ENCODE measurements around the gene SLC36A1. TPM values are rescaled to one million over a fixed set of nuclear protein-coding genes. Genes with fewer than 3 reads are reported as not detected.
"Not testable (repeated sequence)": the region's sequence is repeated elsewhere in the genome, so short reads cannot be mapped to it uniquely, and the experiment has no call there.

Gene SLC36A1
- total RNA-seq, 2 donors from 2014 or later, result 5.9 to 8.1 TPM

- ATAC-seq (no peak), DNase-seq (no peak)
- intact Hi-C loops (cut with DNase I), result no loop called here
These were observed 28.6 kb downstream of the SLC36A1 start for GRCh38 chr5:151476016-151476415.

GRCh38 chr5:151477101-151477500, 29.7 kb downstream of the SLC36A1 start:
- intact Hi-C loops (cut with DNase I), result no loop called here
- ATAC-seq (no peak), DNase-seq (no peak)

GRCh38 chr5:151480384-151481293, 33.2 kb downstream of the SLC36A1 start:
- intact Hi-C loops (cut with DNase I), result no loop called here
- DNase-seq, result no peak
- ATAC-seq, result peak in 1 of 2 donors; percentile 80

GRCh38 chr5:151483176-151483575, 35.8 kb downstream of the SLC36A1 start:
- ATAC-seq (peak; percentile 34 to 75), DNase-seq (no peak)
- intact Hi-C loops (cut with DNase I), result no loop called here

- intact Hi-C loops (cut with DNase I), result no loop called here
- peak in 1 of 2 donors; percentile 73 for ATAC-seq
These were observed 36.2 kb downstream of the SLC36A1 start for GRCh38 chr5:151483647-151484046.

GRCh38 chr5:151487544-151487943, 40.1 kb downstream of the SLC36A1 start:
- intact Hi-C loops (cut with DNase I), result no loop called here
- ATAC-seq, result no peak
- DNase-seq, result no peak

More at GRCh38 chr5:151483647-151484046, 36.2 kb downstream of the SLC36A1 start:
- no peak for DNase-seq

- DNase-seq (no peak), ATAC-seq (no peak)
- intact Hi-C loops (cut with DNase I), result no loop called here
These were observed 43.2 kb downstream of the SLC36A1 start for GRCh38 chr5:151490627-151491026.

GRCh38 chr5:151491062-151491461, 43.7 kb downstream of the SLC36A1 start:
- no peak for DNase-seq
- ATAC-seq, result no peak
- intact Hi-C loops (cut with DNase I), result no loop called here

GRCh38 chr5:151492729-151493128, 45.3 kb downstream of the SLC36A1 start:
- ATAC-seq (peak in 1 of 2 donors; percentile 86), DNase-seq (no peak)
- intact Hi-C loops (cut with DNase I), result no loop called here

- DNase-seq, result no peak
- intact Hi-C loops (cut with DNase I), result no loop called here
- peak; percentile 27 to 61 for ATAC-seq
These were observed 46.3 kb downstream of the SLC36A1 start for GRCh38 chr5:151493665-151494064.

GRCh38 chr5:151495320-151495719, 47.9 kb downstream of the SLC36A1 start:
- intact Hi-C loops (cut with DNase I), result no loop called here
- no peak for DNase-seq
- ATAC-seq, result no peak

- ATAC-seq (no peak), DNase-seq (no peak)
- intact Hi-C loops (cut with DNase I), result no loop called here
These were observed 48.7 kb downstream of the SLC36A1 start for GRCh38 chr5:151496041-151496484.

- no peak for ATAC-seq
These were observed 50.1 kb downstream of the SLC36A1 start for GRCh38 chr5:151497391-151498002.

GRCh38 chr5:151498395-151499155, 51.2 kb downstream of the SLC36A1 start:
- DNase-seq (no peak), ATAC-seq (no peak)
- intact Hi-C loops (cut with DNase I), result no loop called here

More at GRCh38 chr5:151497391-151498002, 50.1 kb downstream of the SLC36A1 start:
- no peak for DNase-seq
- intact Hi-C loops (cut with DNase I), result no loop called here

- intact Hi-C loops (cut with DNase I), result loop anchor here (1.0 to 5.0 kb wide), 2 partner anchors 52 kb away; partner anchors contain the start of gene SLC36A1 (in 2 of the 2)
- ATAC-seq (peak; percentile 33 to 39), DNase-seq (no peak)
These were observed 52.2 kb downstream of the SLC36A1 start for GRCh38 chr5:151499501-151500035.

GRCh38 chr5:151504006-151504405, 56.6 kb downstream of the SLC36A1 start:
- DNase-seq (no peak), ATAC-seq (no peak)
- intact Hi-C loops (cut with DNase I), result loop anchor here in 1 of 2 donors (5.0 kb wide), 1 partner anchor 57 kb away; the partner anchor contains the start of gene SLC36A1

GRCh38 chr5:151508308-151508707, 60.9 kb downstream of the SLC36A1 start:
- intact Hi-C loops (cut with DNase I); ATAC-seq: not testable (repeated sequence)

GRCh38 chr5:151509231-151509630, 61.8 kb downstream of the SLC36A1 start:
- DNase-seq, result no peak
- intact Hi-C loops (cut with DNase I), result no loop called here
- ATAC-seq, result no peak

More at GRCh38 chr5:151508308-151508707, 60.9 kb downstream of the SLC36A1 start:
- DNase-seq, result not testable (repeated sequence)

GRCh38 chr5:151509836-151510235, 62.4 kb downstream of the SLC36A1 start:
- DNase-seq, result no peak
- ATAC-seq, result no peak
- intact Hi-C loops (cut with DNase I), result no loop called here
